HepG2 (cell line): Measurements from ENCODE around the gene FAM168A. TPM values are rescaled to one million over a fixed set of nuclear protein-coding genes. Genes with fewer than 3 reads are reported as not detected.

Experiments used
- ATAC-seq: fragments of 200-7000 bp; cut with Tn5 transposase; 3 replicates; pipeline ENCODE4 v1.9.1; 2020; ENCODE audit warnings: mild to moderate bottlenecking, moderate library complexity
- BruUV-seq: library from RNA; stranded (reverse); fragments of 400-500 nt; replicated peaks from 2 replicates; lab custom pipeline; 2021; lab: Mats Ljungman, UMichigan
- CTCF ChIA-PET: fragments of 300-600 bp; formaldehyde crosslinking; extraction: SDS; loops from one replicate; lab custom pipeline; 2021; ENCODE audit warnings: low total read pairs, inconsistent platforms, low intra/inter-chr PET ratio; lab: Yijun Ruan, JAX
- POLR2A ChIA-PET: fragments of 350-600 bp; sonication (Branson Sonifier 250); formaldehyde crosslinking; loops from one replicate; lab custom pipeline; 2020; ENCODE audit warnings: antibody characterized with exemption, inconsistent platforms; lab: Yijun Ruan, JAX
- DNase-seq: peaks from one replicate; pipeline ENCODE4 v3.0.0-alpha.2; 2015; ENCODE audit warnings: low spot score
- FAIRE-seq: peaks from 3 replicates; lab custom pipeline; 2011; peaks lifted over from hg19 to GRCh38; lab: Jason Lieb, UNC
- H2AFZ ChIP-seq: one replicate; pipeline ENCODE4 v1.6.1; 2011; ENCODE audit warnings: low read length, inconsistent platforms
- H3K27ac ChIP-seq: fragments of 300-600 bp; 3 replicates; pipeline ENCODE4 v1.8.0; 2011; ENCODE audit warnings: mixed run types, mild to moderate bottlenecking, mixed read lengths, low read length, inconsistent platforms; ENCODE audit not compliant: insufficient read depth; ENCODE audit errors: extremely low read length
- H3K27me3 ChIP-seq, 2 experiments: fragments of 200-600 bp in 1 of 2; 2 replicates in 1 of 2; 3 replicates in 1 of 2; pipeline versions ENCODE4 v1.6.0 to v1.8.0; 2011; ENCODE audit warnings: low read length in 2 of 2, mild to moderate bottlenecking in 2 of 2, moderate library complexity in 2 of 2, inconsistent platforms in 1 of 2; ENCODE audit not compliant: insufficient read depth in 2 of 2, control insufficient read depth in 1 of 2
- H3K36me3 ChIP-seq, 2 experiments: fragments of 200-600 bp in 1 of 2; replicated peaks in 1 of 2; 2 replicates in 1 of 2; 3 replicates in 1 of 2; pipeline versions ENCODE4 v1.5.1 to v1.8.0; 2011; ENCODE audit warnings: low read length in 2 of 2, inconsistent platforms in 1 of 2; ENCODE audit not compliant: insufficient read depth in 2 of 2, control insufficient read depth in 1 of 2
- H3K4me1 ChIP-seq: 2 replicates; pipeline ENCODE4 v1.5.1; 2012; ENCODE audit warnings: low read length, inconsistent platforms; ENCODE audit not compliant: insufficient read depth
- H3K4me2 ChIP-seq: 2 replicates; pipeline ENCODE4 v1.6.0; 2011; ENCODE audit warnings: low read depth, low read length, inconsistent platforms
- H3K4me3 ChIP-seq, 3 experiments: fragments of 200-600 bp in 1 of 3; sonication (generic), shearing (Covaris generic) in 1 of 3; replicated peaks in 1 of 3; 2 replicates each; pipeline ENCODE4 v1.5.1; 2011 to 2016; ENCODE audit warnings: low read length in 3 of 3, inconsistent platforms in 2 of 3, low read depth in 2 of 3, mild to moderate bottlenecking in 2 of 3, control low read depth in 1 of 3, mixed read lengths in 1 of 3; ENCODE audit not compliant: insufficient read depth in 1 of 3
- H3K79me2 ChIP-seq: one replicate; pipeline ENCODE4 v1.6.1; 2011; ENCODE audit warnings: low read length, inconsistent platforms; ENCODE audit not compliant: insufficient read depth
- H3K9ac ChIP-seq: 2 replicates; pipeline ENCODE4 v1.6.0; 2011; ENCODE audit warnings: mild to moderate bottlenecking, low read depth, low read length, inconsistent platforms; ENCODE audit not compliant: insufficient read depth
- H3K9me3 ChIP-seq: 2 replicates; pipeline ENCODE4 v1.5.1; 2012; ENCODE audit warnings: mild to moderate bottlenecking, low read length
- H4K20me1 ChIP-seq: 2 replicates; pipeline ENCODE4 v1.6.0; 2011; ENCODE audit warnings: inconsistent platforms, mild to moderate bottlenecking, low read length, moderate library complexity; ENCODE audit not compliant: insufficient read depth
- ATF1 ChIP-seq: IDR thresholded peaks from 2 replicates; pipeline ENCODE4 v1.6.1; 2016; ENCODE audit warnings: mild to moderate bottlenecking, control low read depth
- ATF4 ChIP-seq, 2 experiments: fragments of 450-650 bp in 1 of 2; sonication (generic) in 1 of 2; formaldehyde crosslinking; IDR thresholded peaks; 2 replicates each; pipeline versions ENCODE4 v1.5.0 to v1.8.0; 2020 to 2022; ENCODE audit warnings: mild to moderate bottlenecking in 1 of 2, missing genetic modification reagents in 1 of 2
- KDM1A ChIP-seq: IDR thresholded peaks from 2 replicates; pipeline ENCODE4 v1.6.1; 2016; ENCODE audit warnings: missing compliant biosample characterization
- POGZ ChIP-seq: sonication (generic); formaldehyde crosslinking; IDR thresholded peaks from 2 replicates; pipeline ENCODE4 v1.4.0; 2020; ENCODE audit warnings: mild to moderate bottlenecking, missing genetic modification reagents
- TMF1 ChIP-seq: sonication (generic); formaldehyde crosslinking; IDR thresholded peaks from 2 replicates; pipeline ENCODE4 v1.8.1; 2022; ENCODE audit warnings: low read depth, missing genetic modification reagents
- ZNF275 ChIP-seq: sonication (generic); formaldehyde crosslinking; IDR thresholded peaks from 2 replicates; pipeline ENCODE4 v1.8.0; 2022; ENCODE audit warnings: missing genetic modification reagents, mild to moderate bottlenecking, inconsistent platforms, borderline replicate concordance
- ZNF34 ChIP-seq: sonication (generic); formaldehyde crosslinking; IDR thresholded peaks from 2 replicates; pipeline ENCODE4 v1.4.0; 2020; ENCODE audit warnings: mild to moderate bottlenecking, missing genetic modification reagents, borderline replicate concordance
- ZNF407 ChIP-seq: sonication (generic); formaldehyde crosslinking; IDR thresholded peaks from one replicate; pipeline ENCODE4 v1.5.1; 2020; ENCODE audit warnings: mild to moderate bottlenecking, missing genetic modification reagents; ENCODE audit errors: not compliant biosample characterization
- ZNF460 ChIP-seq: sonication (generic); formaldehyde crosslinking; IDR thresholded peaks from 2 replicates; pipeline ENCODE4 v1.5.1; 2020; ENCODE audit warnings: missing genetic modification reagents, mild to moderate bottlenecking, borderline replicate concordance
- ZNF563 ChIP-seq: sonication (generic); formaldehyde crosslinking; IDR thresholded peaks from 2 replicates; pipeline ENCODE4 v1.8.0; 2022; ENCODE audit warnings: mild to moderate bottlenecking, moderate library complexity, missing genetic modification reagents
- ZNF574 ChIP-seq: sonication (generic); formaldehyde crosslinking; IDR thresholded peaks from 2 replicates; pipeline ENCODE4 v1.4.0; 2020; ENCODE audit warnings: missing genetic modification reagents
- ZNF607 ChIP-seq: sonication (generic); formaldehyde crosslinking; IDR thresholded peaks from 2 replicates; pipeline ENCODE4 v1.5.1; 2020; ENCODE audit warnings: missing genetic modification reagents, mild to moderate bottlenecking, borderline replicate concordance
- in situ Hi-C: cut with HindIII; loops from 2 replicates; pipeline ENCODE4 v1.10.0; 2017; ENCODE audit warnings: low pct_unique_long_range_greater_than_20kb; ENCODE audit not compliant: extremely low pct_ligation_motif_present
- intact Hi-C: fragments of 100-400 bp; cut with micrococcal nuclease; formaldehyde crosslinking; loops from one replicate; pipeline ENCODE4 v1.10.0; 2022; ENCODE audit not compliant: unreplicated experiment
- polyA plus RNA-seq, 8 experiments: library from polyadenylated mRNA; depleted of rRNA in 3 of 8; stranded (reverse) in 7 of 8; unstranded in 1 of 8; fragments of >200 nt; fragmentation: Illumina TruSeq in 4 of 8; extraction: Trizol in 4 of 8; gene quantifications; 2 replicates each; pipeline versions ENCODE4 v1.2.1 to v1.2.3, GENCODE V29; 2011 to 2016; ENCODE audit warnings: low read depth in 4 of 8, missing spikeins in 1 of 8, mixed read lengths in 1 of 8; ENCODE audit not compliant: insufficient read depth in 1 of 8
- total RNA-seq, 5 experiments: library from RNA; depleted of rRNA; stranded (reverse); fragments of >200 nt; fragmentation: Illumina TruSeq; extraction: Trizol; gene quantifications; 2 replicates each; pipeline ENCODE4 v1.2.3, GENCODE V29; 2016; ENCODE audit warnings: low read depth in 1 of 5

Gene FAM168A
- total and polyA plus RNA-seq, 2 of the 13 experiments (the other 11 are each of a cell fraction or from before 2014, with no cell fraction given), result 13.9 to 15.8 TPM

- in situ Hi-C loops, result no loop called here
- ATAC-seq (no peak), FAIRE-seq (no peak), DNase-seq (no peak)
- no peak overlapping the region for H3K27ac ChIP-seq
- TSS peak; percentile 28 for BruUV-seq
- no peaks in the 10 kb centered on the region for H3K27me3 ChIP-seq
- intact Hi-C loops, result no loop called here
- H3K36me3 ChIP-seq, result peaks cover 0 to 10% of the 10 kb centered on the region in 2 experiments; a peak in 2 of 5 replicates
- H3K4me2 ChIP-seq, result no peak overlapping the region
- no peak overlapping the region for H3K9ac ChIP-seq
- H3K4me3 ChIP-seq, result no peak overlapping the region
- no peaks in the 10 kb centered on the region for H3K79me2 ChIP-seq
- H4K20me1 ChIP-seq, result no peaks in the 10 kb centered on the region; the same call in 1 of the 2 replicates
- CTCF ChIA-PET, result no interaction called here
- H3K4me1 ChIP-seq, result no peaks in the 10 kb centered on the region
- POLR2A ChIA-PET, result no interaction called here
- no peak overlapping the region for H2AFZ ChIP-seq
- H3K9me3 ChIP-seq, result no peaks in the 10 kb centered on the region
- TF ChIP-seq ZNF407 (CRISPR knock-in tag) (no peak), ZNF34 (CRISPR knock-in tag) (no peak), ATF4 (CRISPR knock-in tag; IDR thresholded peaks at IDR 0.05) (no peak), ZNF607 (no peak), POGZ (CRISPR knock-in tag) (no peak), ATF1 (no peak), ZNF275 (no peak), ZNF574 (CRISPR knock-in tag) (no peak), ZNF460 (CRISPR knock-in tag) (no peak), KDM1A (CRISPR knock-in tag) (no peak), TMF1 (no peak), ZNF563 (CRISPR knock-in tag) (no peak)
These were observed 169.2 kb downstream of the FAM168A start for GRCh38 chr11:73428699-73429098.
